GM18499 (cell line): ENCODE data around the gene INTS12.
"Not testable (repeated sequence)": the region's sequence is repeated elsewhere in the genome, so short reads cannot be mapped to it uniquely, and the experiment has no call there.

Experiments used
- ATAC-seq: cut with Tn5 transposase; IDR thresholded peaks from one replicate; pipeline ENCODE4 v1.9.1; 2021; ENCODE audit warnings: moderate number of reproducible peaks; ENCODE audit not compliant: insufficient read depth, unreplicated experiment

INTS12 gene

GRCh38 chr4:105708181-105709080 is at the start of gene INTS12, which contains the start of gene GSTCD:
TSS of gene INTS12 (minus strand) at chr4:105708689. CDS start at chr4:105700005, 8,684 bp downstream.
TSS of gene GSTCD (plus strand) at chr4:105708784. CDS start at chr4:105717614, 8,830 bp downstream.
- ATAC-seq = peak; percentile 66

- no peak for ATAC-seq
Measured at GRCh38 chr4:105755375-105755774, 46.9 kb upstream of the INTS12 start.

- no peak for ATAC-seq
Measured at GRCh38 chr4:105753361-105753760, 44.9 kb upstream of the INTS12 start.

GRCh38 chr4:105751718-105752299 is 43.3 kb upstream of the INTS12 start:
- no peak for ATAC-seq

- no peak for ATAC-seq
Measured at GRCh38 chr4:105748222-105748621, 39.7 kb upstream of the INTS12 start.

GRCh38 chr4:105741548-105741947 is 33.1 kb upstream of the INTS12 start:
- no peak for ATAC-seq

- not testable (repeated sequence) for ATAC-seq
Measured at GRCh38 chr4:105735217-105735616, 26.7 kb upstream of the INTS12 start.

- ATAC-seq = not testable (repeated sequence)
Measured at GRCh38 chr4:105729895-105730294, 21.4 kb upstream of the INTS12 start.

- no peak for ATAC-seq
Measured at GRCh38 chr4:105725623-105726022, 17.1 kb upstream of the INTS12 start.

- no peak for ATAC-seq
Measured at GRCh38 chr4:105719204-105719603, 10.7 kb upstream of the INTS12 start.

GRCh38 chr4:105715692-105716278 is 7.3 kb upstream of the INTS12 start:
- ATAC-seq = no peak

GRCh38 chr4:105714932-105715331 is 6.4 kb upstream of the INTS12 start:
- no peak for ATAC-seq

- ATAC-seq = no peak
Measured at GRCh38 chr4:105714071-105714521, 5.6 kb upstream of the INTS12 start.

- ATAC-seq = no peak
Measured at GRCh38 chr4:105712766-105713165, 4.3 kb upstream of the INTS12 start.

GRCh38 chr4:105710678-105711077 is 2.2 kb upstream of the INTS12 start:
- no peak for ATAC-seq

- ATAC-seq = no peak
Measured at GRCh38 chr4:105710012-105710600, 1.6 kb upstream of the INTS12 start.

GRCh38 chr4:105709081-105709450 is 577 bp upstream of the INTS12 start:
- ATAC-seq = peak; percentile 14

- no peak for ATAC-seq
Measured at GRCh38 chr4:105707782-105708180, 708 bp downstream of the INTS12 start.

GRCh38 chr4:105698607-105699006 is 9.9 kb downstream of the INTS12 start:
- no peak for ATAC-seq

GRCh38 chr4:105695832-105696231 is 12.7 kb downstream of the INTS12 start:
- ATAC-seq = not testable (repeated sequence)

GRCh38 chr4:105694812-105695211 is 13.7 kb downstream of the INTS12 start:
- ATAC-seq = not testable (repeated sequence)
